Fibroblast of skin of left biceps (primary cell): ENCODE results near the gene SVOPL.

ENCODE experiments used
- DNase-seq, 2 experiments: peaks; one replicate each; pipeline ENCODE4 v3.0.0-alpha.2; 2013; ENCODE audit warnings: low read depth in 2 of 2

SVOPL gene

DNA sequence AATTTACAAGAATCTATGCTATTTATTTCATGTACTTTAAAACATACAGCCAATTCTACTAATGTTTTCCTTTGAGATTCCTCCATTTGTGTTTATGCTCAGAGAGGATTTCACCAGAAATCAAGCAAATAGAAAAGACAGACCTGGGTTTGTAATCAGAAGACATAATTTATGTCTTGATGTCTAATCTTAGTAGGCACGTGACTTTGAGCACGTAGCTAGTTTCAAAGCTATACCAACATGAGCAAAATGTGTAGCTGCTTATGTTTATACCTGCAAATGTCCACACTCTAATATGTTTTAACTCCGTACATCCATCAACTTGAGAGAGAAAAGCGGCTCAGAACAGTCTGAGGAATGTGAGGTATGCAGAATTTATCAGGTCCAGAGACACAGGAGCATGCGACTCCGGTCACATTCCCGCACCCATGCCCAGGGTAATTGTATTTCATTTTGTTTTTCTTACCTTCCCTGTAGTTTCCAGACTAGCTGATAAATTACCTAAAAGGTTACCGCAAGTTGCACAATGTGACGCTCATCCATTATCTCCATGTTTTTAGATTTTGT lies 40.0 kb downstream of the SVOPL start:
- no peak for DNase-seq

DNA sequence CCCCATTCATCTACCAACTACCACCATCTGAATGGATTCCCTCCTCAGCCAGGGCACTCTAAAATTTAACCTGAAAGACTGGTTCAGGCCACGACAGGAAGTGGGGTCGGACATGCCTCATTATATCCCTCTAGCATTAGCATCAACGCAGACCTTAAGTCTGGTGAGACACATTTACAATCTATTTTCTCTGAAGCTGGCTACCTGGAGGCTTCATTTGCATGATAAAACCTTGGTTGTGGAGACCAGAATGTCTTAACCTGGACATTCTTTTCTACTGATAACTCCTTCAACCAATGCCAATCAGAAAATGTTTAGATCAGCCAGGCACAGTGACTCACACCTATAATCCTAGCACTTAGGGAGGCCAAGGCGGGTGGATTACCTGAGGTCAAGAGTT lies 42.3 kb downstream of the SVOPL start:
- DNase-seq, result no peak

DNA sequence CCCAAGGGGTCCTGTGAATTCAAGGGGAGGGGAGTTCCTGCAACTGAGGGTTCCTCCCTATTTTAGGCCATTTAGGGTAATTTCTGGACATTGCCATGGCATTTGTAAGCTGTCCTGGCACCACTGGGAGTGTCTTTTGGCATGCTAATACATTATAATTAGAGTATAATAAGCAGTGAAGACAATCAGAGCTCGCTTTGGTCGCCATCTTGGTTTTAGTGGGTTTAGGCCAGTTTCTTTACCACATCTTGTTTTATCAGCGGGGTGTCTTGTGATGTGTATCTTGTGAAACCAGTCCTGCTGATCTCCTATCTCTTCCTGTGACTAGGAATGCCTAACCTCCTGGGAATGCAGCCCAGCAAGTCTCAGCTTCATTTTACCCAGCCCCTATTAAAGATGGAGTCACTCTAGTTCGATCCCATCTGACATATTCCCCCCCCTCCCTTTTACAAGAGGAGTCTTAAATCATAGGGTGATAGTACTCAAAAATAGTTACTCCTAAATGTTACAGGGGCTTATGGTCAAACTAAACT lies 43.2 kb downstream of the SVOPL start:
- DNase-seq, result no peak

DNA sequence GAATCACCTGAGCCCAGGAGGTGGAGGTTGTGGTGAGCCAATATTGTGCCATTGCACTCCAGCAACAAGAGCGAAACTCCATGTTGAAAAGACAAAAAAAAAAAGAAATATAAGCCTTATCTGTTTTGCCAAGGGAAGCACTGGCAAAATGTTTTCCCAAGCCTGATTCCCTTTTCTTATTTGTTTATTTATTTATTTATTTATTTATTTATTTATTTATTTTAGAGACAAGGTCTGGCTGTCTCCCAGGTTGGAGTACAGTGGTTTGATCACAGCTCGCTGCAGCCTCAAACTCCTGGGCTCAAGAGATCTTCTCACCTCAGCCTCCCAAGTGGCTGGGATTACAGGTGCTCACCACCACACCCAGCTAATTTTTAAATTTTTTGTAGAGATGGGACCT lies 44.2 kb downstream of the SVOPL start:
- DNase-seq, result no peak

DNA sequence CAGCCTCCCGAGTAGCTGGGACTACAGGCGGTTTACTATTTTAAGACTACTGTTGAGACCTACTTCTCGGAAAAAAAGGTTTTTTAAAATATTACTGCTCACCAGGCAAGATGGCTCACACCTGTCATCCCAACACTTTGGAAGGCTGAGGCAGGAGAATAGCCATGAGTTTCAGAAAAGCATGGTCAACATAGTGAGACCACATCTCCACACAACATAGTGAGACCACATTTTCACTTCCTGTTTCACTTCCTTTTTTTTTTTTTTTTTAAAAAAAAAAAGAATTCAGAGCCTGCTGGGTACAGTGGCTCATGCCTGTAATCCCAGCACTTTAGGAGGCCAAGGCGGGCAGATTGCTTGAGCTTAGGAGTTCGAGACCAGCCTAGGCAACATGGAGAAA lies 46.5 kb downstream of the SVOPL start:
- no peak for DNase-seq

DNA sequence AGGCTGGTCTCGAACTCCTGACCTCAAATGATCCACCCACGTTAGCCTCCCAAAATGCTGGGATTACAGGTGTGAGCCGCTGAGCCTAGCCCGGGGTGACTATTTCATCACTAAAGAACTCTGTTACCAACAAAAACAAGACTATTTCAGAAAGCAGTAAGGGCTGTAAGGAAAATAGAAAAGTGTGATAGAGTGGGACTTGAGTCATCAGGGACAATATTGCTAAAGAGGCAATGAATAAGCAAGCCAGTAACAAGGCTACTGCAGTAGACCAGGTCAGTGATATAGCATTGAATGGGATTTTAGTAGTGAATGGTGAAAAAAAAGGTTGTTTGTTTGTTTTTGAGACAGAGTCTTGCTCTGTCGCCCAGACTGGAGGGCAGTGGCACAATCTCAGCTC lies 51.7 kb downstream of the SVOPL start:
- DNase-seq, result no peak

DNA sequence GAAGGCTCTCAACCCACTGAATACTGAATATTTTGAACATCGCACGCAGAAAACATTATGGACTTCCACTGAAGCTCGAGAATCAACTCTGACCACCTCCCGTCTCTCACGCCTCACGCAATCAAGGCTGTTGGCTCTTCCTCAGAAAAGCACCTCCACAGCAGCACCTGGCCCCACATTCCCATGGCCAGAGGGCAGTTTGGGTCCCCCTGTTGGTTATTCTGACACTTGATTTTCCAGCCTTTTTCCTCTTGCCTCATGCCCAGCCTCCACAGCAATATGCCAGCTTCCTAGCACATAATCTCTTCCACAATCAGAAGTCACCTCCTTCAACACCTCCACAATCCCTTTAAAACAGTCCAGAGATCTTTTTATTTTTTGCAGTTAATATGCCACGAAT lies 55.9 kb downstream of the SVOPL start:
- DNase-seq, result no peak

DNA sequence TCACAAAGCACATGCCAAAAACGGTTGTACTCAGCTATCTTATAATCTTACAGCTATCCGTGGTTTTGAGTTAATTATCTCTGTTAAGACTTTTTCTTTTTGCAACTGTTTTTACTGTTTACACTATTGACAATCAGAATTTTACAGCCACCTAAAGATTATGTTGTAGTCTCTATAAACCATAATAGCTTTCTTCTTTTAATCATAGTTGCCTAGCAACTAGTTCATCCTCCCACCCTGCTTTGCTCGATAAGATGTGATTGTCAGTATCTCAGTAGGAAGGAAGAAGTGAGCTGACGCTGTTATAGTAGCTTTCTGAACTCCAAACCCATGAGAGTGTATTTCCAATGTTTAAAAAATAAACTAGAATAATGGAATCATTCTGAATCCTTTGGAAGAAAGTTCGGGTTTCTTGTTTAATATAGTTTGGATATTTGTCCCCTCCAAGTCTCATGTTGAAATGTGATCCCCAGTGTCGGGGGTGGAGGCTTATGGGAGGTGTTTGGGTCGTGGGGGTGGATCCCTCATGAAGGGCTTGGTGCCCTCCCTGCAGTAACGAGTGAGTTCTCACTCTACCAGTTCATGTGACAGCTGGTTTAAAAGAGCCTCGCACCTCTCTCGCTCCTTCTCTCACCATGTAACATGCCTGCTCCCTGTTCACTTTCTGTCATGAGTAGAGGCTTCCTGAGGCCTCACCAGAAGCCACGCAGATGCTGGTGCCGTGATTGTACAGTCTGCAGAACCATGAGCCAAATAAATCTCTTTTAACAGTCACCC lies 68.1 kb downstream of the SVOPL start:
- DNase-seq, result no peak

DNA sequence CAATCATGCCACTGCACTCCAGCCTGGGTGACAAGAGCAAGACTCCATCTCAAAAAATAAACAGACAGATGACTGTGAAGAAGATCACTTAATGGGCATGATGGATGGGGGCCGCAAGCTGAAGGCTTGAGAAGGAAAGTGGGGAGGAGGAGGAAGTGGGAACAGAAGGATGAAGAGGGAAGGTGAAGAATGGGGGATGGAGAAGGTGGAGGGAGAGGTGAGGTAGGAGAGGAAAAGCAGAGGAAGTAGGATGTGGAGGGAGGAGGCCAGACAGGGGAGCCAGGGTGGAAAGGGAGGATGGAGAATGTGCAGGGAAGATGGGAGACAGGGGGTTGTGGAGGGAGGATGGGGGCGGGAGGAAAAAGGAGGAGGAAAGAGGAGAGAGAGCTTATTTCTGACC lies 68.8 kb downstream of the SVOPL start:
- DNase-seq, result no peak

DNA sequence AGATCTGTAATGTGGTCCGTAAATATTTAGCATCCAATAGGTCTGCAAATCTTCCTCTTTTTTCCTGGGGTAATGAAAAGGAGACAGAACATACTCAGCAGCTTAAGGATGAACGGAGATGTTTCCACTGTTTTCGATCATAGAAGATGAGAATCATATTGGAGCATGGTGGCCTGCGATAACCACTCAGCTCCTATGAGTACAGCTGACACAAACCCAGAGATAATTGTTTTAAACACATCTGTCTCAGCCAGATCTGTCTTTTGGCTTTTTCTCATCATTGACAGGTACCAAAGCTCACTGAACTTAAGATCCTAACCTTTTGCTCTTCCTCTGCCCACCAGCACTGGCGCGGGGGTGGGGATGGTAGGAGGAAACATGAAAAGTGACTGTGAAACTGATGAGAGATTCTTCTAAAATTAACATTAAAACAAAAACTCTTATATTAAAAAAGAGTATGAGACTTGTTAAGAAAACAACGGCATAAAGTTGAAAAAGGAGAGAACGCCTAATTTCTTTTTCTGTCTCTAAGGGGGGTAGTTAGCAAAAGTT lies 71.0 kb downstream of the SVOPL start:
- no peak for DNase-seq

DNA sequence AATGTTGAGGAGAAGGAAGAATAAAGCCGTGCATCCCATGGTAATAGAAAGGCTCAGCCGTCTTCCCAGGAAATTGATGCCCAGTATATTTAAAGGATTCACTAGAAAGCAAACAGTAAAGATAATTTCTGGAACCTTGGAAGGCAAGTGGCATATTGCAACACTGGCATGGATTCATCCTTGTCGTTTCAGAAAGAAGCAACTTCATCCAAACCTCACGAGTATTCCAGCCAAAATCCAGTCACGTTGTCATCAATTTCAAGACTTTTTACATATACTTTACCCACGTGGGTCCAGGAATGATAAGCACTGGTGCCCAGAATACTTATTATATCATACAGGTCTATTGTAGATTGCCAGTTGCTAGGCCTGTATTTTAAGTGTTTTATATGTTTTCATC lies 73.8 kb downstream of the SVOPL start:
- DNase-seq, result no peak

DNA sequence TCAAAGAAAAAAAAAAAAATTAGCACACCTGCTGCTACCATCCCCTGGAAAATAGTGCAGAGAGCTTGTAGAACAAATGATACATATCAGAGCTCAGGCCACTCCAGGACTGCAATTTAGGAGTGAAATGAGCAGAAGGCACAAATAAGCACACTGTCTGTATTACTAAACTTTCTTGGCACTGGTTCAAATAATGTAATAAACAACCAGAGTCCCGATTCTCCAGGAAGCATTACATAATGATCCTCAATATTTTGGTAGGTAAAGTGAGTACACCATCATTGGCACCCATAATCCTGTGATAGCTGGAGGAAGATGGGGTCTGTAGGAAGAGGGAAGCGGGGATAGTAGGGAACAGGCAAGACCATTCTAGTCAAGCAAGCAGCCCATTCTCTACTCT lies 74.3 kb downstream of the SVOPL start:
- DNase-seq, result no peak

DNA sequence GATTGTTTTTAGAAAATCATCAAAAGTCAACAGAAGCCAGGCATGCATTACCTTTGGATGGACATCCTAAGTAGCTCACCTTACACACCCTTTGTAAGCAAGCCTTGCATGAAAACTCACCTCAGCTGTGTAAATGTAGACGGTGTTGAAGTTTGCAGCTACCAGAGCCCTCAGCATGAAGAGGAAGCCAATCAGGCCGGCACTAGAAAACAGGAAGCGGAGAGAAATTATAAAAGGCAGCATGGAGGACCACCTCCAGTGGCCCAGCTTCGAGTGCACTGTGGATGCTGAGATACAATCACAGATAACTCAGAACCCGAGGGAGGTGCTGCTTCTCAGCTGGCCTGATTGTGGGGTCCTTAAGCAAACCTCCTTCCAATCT lies 75.3 kb downstream of the SVOPL start:
- DNase-seq, result no peak

DNA sequence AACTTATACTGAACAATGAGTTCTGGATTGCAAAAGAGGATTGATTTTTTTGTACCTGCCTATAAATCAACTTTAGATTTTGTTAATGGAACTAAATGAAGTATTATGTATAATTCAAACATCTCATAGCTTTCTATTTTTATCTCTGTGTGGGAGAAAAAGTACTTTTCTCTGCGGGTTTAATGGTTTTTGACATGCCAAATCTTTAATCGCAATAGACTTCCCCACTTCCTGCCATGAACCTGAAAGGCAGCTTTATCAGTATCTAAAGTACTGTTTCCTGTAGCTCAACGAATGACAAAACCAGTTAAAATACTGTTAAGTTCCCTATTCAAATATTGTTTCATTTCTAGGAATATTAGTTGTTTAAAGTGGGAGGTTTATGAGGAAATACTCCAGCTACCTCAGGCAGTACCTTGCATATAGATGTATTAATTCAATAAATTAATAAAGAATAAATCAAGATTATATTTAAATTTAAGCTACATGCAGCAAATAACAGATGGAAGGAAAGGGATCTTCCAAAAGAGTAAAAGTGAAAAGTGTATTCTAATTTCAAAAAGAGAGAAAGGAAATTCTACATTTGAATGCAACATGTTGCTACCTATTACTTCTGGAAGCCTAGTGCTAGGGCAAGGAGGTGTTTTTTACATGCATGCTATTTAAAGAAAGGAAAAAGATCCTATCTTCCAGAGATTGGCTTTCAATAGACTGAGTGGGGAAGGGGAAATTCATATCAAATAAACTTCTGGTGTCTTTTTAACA lies 75.9 kb downstream of the SVOPL start:
- DNase-seq, result no peak

DNA sequence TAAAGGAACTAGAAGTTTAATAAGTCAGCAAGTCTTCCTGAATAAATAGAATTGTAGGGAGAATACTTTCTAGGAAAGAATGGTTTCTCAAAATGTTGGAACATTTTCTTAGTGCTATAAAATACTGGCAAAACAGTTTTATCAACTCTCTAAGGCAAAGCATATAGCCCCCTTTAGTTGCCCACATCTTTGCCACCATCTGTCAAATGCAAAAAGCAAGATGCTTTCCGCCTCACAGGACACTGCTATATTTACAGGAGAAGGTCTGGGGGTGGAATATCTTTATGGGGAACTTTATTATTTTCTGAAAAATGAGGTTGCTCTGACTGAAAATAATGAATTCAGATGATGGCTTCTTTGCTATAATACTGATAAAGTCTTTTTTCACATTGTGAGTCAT lies 78.3 kb downstream of the SVOPL start:
- DNase-seq, result no peak

DNA sequence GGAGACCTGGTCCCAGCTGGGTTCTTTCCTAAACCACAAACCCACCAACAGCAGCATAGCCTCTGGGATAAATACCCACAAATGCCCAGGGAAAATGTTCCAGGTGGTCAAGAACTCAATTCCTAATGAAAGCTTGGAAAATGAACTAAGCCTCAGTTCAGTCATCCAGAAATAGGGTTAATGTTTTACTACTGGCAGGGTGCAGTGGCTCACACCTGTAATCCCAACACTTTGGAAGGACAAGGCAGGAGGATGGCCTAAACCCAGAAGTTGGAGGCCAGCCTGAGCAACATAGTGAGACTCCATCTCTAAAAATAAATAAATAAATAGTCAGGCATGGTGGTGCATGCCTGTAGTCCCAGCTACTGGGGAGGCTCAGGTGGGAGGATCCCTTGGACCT lies 82.2 kb downstream of the SVOPL start:
- no peak for DNase-seq

DNA sequence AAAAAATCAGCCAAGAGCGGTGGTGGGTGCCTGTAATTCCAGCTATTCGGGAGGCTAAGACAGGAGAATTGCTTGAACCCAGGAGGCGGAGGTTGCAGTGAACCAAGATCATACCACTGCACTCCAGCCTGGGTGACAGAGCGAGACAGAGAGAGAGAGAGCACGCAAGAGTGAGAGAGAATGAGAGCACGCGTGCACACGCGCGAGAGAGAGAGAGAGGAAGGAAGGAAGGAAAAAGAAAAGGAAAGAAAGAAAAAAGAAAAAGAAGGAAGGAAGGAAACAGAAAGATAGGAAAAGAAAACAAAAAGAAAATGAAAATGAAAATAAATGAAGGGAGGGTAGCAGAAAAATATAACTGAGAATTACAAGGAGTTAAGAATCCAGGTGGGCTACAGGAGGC lies 82.7 kb downstream of the SVOPL start:
- no peak for DNase-seq

DNA sequence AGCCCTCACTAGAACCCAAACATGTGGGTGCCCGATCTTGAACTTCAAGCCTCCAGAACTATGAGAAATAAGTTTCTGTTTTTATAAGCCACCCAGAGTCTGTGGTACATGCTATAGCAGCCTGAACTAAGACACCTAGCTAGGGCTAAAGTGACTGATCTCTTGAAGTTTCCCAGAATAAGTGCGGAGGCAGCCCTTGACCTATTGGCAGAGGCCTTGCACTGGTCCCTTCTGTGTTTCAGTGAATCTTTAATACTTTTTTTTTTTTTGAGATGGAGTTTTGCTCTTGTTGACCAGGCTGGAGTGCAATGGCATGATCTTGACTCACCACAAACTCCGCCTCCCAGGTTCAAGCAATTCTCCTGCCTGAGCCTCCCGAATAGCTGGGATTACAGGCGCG lies 85.1 kb downstream of the SVOPL start:
- DNase-seq, result no peak

DNA sequence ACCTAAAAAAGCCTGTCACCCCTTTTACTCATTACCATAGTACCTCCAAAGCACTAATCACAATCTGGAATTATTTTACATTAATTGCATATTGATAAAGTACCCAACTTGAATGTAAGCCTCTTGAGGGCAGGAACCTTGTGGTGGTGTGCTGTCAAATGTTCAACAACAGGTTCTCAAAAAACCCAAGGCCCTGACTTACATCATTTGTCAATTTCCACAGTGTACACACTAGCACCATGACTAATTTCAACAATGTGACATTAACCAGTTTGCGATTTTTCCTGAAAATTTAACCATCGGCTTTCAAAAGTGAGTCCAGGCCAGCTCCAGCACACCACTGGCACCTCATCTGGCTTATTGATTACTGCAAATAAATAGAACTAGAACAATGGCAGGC lies 87.5 kb downstream of the SVOPL start:
- DNase-seq, result no peak

DNA sequence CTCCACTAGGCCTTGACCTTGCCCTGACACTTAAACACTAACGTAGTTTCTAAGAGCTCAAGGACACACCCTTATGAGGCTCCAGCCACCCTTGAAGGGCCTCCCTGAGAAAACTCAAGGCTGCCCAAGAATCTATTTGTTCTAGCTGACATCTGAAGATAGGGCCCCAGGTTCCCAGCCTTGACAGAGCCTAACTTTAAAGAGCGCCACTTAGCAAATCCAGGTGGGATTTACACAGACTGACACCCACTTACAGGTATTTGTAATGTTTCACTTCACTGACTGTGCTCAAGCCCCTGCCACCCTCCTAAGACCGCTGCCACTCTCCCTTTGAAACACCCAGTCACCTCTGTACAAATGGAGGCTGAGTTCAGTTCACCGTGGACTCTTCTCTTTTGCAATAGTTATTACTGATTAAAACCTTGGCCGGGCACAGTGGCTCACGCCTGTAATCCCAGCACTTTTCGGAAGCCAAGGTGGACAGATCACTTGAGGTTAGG lies 90.4 kb downstream of the SVOPL start:
- DNase-seq, result no peak

DNA sequence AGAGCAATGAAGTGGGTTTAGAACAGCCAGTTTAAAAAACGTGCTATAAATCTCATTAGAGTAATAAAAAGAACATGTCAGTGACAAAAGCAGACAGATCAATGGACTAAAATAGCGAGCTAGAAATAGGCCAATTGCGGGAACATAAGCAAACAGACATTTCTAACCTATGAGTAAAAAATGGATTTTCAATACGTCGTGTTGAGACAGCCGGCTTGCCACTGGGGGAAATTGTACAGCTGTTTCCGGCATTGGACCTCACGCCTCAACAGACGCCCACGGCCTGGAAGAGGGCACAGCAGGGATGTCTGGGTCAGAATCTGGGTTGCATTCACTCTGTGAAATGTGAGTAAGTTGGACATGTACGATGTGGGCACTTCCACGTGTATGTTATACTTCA lies 92.9 kb downstream of the SVOPL start:
- no peak for DNase-seq
